ENCODE data around the gene AGBL4. TPM values are rescaled to one million over a fixed set of nuclear protein-coding genes. Genes with fewer than 3 reads are reported as not detected.

Gene AGBL4
- not detected for total RNA-seq (2021; fragmentation: NEBNext Ultra II Directional; extraction: Animal tissue kit (Norgen Biotek cat#: 25700))
- long read RNA-seq, result 0 reads

GRCh38 chr1:50023292-50024159 lies at the start of gene AGBL4:
Gene AGBL4 (minus strand): TSS chr1:50023954.
- H3K36me3 Mint-ChIP-seq (ENCODE audit: low read depth), result no peaks in the 10 kb centered on the region
- H3K4me3 Mint-ChIP-seq, result no peak within 1 kb of the TSS
- no peak within 1 kb of the TSS for H3K27ac Mint-ChIP-seq
- DNase-seq, result no peak
- H3K27me3 Mint-ChIP-seq (ENCODE audit: insufficient read depth), result no peaks in the 10 kb centered on the region
- H3K4me1 Mint-ChIP-seq (ENCODE audit: low read depth), result no peaks in the 10 kb centered on the region
- TF ChIP-seq CTCF (IDR thresholded peaks at IDR 0.05), result no peak
- peaks cover 14% of the 10 kb centered on the region for H3K9me3 Mint-ChIP-seq

GRCh38 chr1:50066806-50067205 lies 43.1 kb upstream of the AGBL4 start:
- no peaks in the 10 kb centered on the region for H3K36me3 Mint-ChIP-seq (ENCODE audit: low read depth)
- no peak overlapping the region for H3K4me3 Mint-ChIP-seq
- no peaks in the 10 kb centered on the region; the same call in 1 of the 2 replicates for H3K27me3 Mint-ChIP-seq (ENCODE audit: insufficient read depth)
- no peak for DNase-seq
- no peak overlapping the region for H3K27ac Mint-ChIP-seq
- H3K9me3 Mint-ChIP-seq, result peaks cover 33% of the 10 kb centered on the region
- no peaks in the 10 kb centered on the region for H3K4me1 Mint-ChIP-seq (ENCODE audit: low read depth)
- TF ChIP-seq CTCF (IDR thresholded peaks at IDR 0.05), result no peak

- Mint-ChIP-seq H3K36me3 (ENCODE audit: low read depth) (no peaks in the 10 kb centered on the region), H3K4me1 (ENCODE audit: low read depth) (no peaks in the 10 kb centered on the region), H3K9me3 (peaks cover 52% of the 10 kb centered on the region), H3K27me3 (ENCODE audit: insufficient read depth) (peaks cover 2% of the 10 kb centered on the region; the same call in 1 of the 2 replicates), H3K4me3 (no peak overlapping the region), H3K27ac (no peak overlapping the region)
- no peak for TF ChIP-seq CTCF (IDR thresholded peaks at IDR 0.05)
- DNase-seq, result no peak
These were observed 36.5 kb upstream of the AGBL4 start for GRCh38 chr1:50060279-50060678.

- H3K4me3 Mint-ChIP-seq, result no peak overlapping the region
- H3K4me1 Mint-ChIP-seq (ENCODE audit: low read depth), result no peaks in the 10 kb centered on the region
- no peak for TF ChIP-seq CTCF (IDR thresholded peaks at IDR 0.05)
These were observed 25.0 kb upstream of the AGBL4 start for GRCh38 chr1:50048791-50049190.

GRCh38 chr1:50047916-50048694 lies 24.4 kb upstream of the AGBL4 start:
- no peak overlapping the region for H3K27ac Mint-ChIP-seq
- H3K36me3 Mint-ChIP-seq (ENCODE audit: low read depth), result peaks cover 3% of the 10 kb centered on the region; the same call in 1 of the 2 replicates
- H3K4me3 Mint-ChIP-seq, result no peak overlapping the region
- no peak for DNase-seq
- H3K9me3 Mint-ChIP-seq, result peaks cover 29% of the 10 kb centered on the region
- no peaks in the 10 kb centered on the region for H3K4me1 Mint-ChIP-seq (ENCODE audit: low read depth)
- H3K27me3 Mint-ChIP-seq (ENCODE audit: insufficient read depth), result no peaks in the 10 kb centered on the region
- TF ChIP-seq CTCF (IDR thresholded peaks at IDR 0.05), result no peak

More at GRCh38 chr1:50048791-50049190, 25.0 kb upstream of the AGBL4 start:
- Mint-ChIP-seq H3K27me3 (ENCODE audit: insufficient read depth) (no peaks in the 10 kb centered on the region), H3K27ac (no peak overlapping the region), H3K36me3 (ENCODE audit: low read depth) (peaks cover 3% of the 10 kb centered on the region; the same call in 1 of the 2 replicates), H3K9me3 (peaks cover 32% of the 10 kb centered on the region)
- no peak for DNase-seq
